ENCODE measurements around the gene ADAT3. TPM values are rescaled to one million over a fixed set of nuclear protein-coding genes. Genes with fewer than 3 reads are reported as not detected.

The ADAT3 gene
- total RNA-seq, 2 donors from 2014 or later, result 3.0 to 3.6 TPM

- intact Hi-C loops (cut with DNase I), result loop anchor here in 1 of 2 donors (10.0 kb wide), 1 partner anchor 146 kb away; no protein-coding TSS in a partner anchor
- peak; percentile 95 for DNase-seq (ENCODE audit: low spot score)
Measured at GRCh38 chr19:1929021-1929742, 24.0 kb downstream of the ADAT3 start.

DNA sequence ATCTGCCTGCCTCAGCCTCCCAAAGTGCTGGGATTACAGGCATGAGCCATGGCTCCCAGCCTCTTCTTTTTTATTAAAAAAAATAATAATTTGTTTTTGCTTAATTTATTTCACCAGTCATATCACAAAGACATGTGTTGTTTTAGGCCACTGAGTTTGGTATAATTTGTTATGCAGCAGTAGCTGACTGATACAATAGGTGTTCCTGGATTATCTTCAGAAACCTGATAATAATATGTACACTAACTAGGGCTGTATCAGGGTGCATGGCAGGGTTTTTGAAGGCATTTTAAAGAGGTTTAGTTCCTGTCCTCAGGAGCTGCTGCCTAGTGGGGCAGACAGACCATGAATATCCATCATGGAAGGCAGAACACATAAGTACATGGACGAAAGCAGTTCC, 26.2 kb downstream of the ADAT3 start:
- intact Hi-C loops (cut with DNase I), result no loop called here

DNA sequence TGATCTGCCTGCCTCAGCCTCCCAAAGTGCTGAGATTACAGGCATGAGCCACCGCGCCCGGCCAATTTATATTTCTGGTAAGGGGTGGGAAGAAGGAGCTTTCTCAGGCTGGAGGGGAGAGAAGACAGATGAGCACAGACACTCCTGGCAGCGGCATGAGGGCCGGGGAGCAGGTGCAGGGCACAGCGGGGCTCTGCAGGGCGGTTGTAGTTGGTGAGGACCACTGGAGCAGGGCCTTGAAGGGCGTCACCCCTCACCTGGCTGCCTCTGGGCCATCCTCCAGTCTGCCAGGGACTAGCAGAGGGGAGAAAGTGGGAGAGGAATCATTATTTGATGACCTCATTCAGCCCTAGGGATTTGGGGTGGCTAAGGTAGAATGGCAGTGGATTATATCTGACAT, 27.2 kb downstream of the ADAT3 start:
- DNase-seq (ENCODE audit: low spot score), result no peak
- intact Hi-C loops (cut with DNase I), result no loop called here

More for the DNA sequence above, 26.2 kb downstream of the ADAT3 start:
- no peak for DNase-seq (ENCODE audit: low spot score)

GRCh38 chr19:1933244-1933643, 28.0 kb downstream of the ADAT3 start:
- no peak for DNase-seq (ENCODE audit: low spot score)
- intact Hi-C loops (cut with DNase I), result no loop called here

GRCh38 chr19:1933942-1934341, 28.7 kb downstream of the ADAT3 start:
- DNase-seq (ENCODE audit: low spot score), result no peak
- intact Hi-C loops (cut with DNase I), result no loop called here

GRCh38 chr19:1935484-1936208, 30.4 kb downstream of the ADAT3 start:
- DNase-seq (ENCODE audit: low spot score), result no peak
- intact Hi-C loops (cut with DNase I), result no loop called here

GRCh38 chr19:1936430-1936829, 31.2 kb downstream of the ADAT3 start:
- no peak for DNase-seq (ENCODE audit: low spot score)
- intact Hi-C loops (cut with DNase I), result no loop called here

DNA sequence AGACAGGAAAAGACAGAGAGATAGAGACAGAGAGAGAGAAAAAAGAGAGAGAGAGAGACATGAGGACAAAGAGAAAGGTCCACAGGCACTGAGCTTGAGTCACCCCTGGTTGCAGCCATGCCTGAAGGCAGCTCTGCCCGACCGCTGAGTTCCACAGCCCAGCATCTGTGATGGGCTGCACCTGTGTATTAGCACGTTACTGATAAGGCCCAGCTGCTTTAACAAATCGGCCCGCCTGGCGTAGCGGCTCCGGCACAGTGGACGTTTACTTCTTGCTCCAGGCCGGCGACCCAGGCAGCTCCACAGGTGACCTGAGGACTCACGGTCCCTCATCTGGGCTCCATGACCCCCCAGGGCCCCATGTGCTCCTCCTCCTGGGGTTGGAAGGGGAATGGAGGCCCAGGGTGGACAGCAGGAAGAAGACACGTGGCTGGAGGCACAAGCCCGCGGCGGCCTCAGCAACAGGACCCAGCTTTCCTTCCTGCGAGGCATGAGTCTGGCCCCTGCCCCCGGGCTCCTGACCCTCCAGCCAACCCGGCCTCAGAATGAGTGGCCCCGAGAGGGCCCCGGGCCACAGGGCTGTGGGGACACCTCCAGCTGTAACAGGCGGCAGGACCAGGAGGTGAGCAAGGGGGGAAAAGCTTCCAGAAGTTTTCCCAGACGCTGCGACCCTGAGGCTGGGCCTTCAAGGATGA, 31.9 kb downstream of the ADAT3 start:
- intact Hi-C loops (cut with DNase I), result no loop called here
- no peak for DNase-seq (ENCODE audit: low spot score)

DNA sequence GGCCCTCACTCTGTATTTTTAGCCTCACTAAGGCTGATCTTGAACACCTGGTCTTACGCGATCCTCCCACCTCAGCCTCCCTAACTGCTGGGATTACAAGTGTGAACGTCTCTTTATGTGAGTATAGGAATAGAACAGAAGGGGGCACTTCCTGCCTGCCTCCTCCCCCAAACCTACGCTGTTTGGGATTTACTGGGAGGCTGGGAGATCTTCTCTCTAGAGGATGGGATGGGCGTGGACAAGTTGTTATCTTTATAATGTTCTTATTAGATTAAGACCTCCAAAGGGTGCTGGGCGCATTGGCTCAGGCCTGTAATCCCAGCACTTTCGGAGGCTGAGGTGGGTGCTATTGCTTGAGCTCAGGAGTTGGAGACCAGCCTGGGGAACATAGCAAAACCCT, 32.9 kb downstream of the ADAT3 start:
- intact Hi-C loops (cut with DNase I), result no loop called here
- DNase-seq (ENCODE audit: low spot score), result no peak

DNA sequence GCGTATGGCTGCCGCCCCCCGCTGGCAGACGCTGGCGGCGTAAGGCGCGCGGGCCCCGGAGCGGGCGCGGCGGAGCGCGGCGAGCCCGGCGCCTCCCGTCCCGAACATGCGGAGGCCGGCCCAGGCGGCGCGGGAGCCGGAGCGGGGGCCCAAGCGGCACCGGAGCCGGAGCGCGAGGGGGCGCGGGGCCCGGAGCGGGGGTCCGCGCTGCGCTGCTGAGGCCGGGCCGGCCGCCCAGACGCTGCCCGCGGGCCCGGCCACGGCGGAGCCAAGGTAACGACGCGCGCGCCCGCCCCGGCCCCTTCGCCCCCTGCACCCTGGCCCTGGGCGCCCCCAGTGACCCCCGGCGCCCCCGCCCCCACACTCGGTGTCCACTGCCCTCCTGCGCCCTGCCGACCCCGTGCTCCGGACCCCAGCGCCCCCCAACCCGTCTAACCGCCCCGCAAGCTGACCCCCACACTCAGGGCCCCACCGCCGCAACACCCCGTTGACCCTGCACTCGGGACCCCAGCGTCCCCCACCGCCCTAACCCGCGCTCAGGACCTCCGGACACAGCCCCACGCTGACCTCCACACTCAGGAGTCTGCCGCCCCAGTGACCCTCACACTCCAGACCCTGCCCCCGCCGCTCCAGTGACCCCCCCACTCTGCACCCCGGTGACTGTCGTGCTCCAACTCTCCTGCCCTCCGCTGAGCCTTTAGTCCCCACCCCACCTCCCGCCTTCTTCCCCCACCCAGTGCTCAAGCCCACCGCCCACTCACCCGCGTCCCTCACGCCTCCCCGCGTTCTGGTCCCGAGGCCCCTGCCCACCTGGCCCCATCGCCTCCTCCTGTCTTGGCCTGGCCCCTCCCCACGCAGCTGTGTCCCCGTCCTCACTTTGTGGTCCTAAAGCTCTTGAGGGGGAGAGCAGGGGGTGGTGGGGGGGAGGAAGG, 36.2 kb downstream of the ADAT3 start, which contains the start of gene CSNK1G2:
TSS of gene CSNK1G2 (plus strand) at position 27 of the 932 bp plus-strand sequence. CDS start 28,601 bp downstream, outside the sequence.
- intact Hi-C loops (cut with DNase I), result no loop called here
- DNase-seq (ENCODE audit: low spot score), result no peak

GRCh38 chr19:1942078-1942933, 37.1 kb downstream of the ADAT3 start:
- peak; percentile 91 for DNase-seq (ENCODE audit: low spot score)
- intact Hi-C loops (cut with DNase I), result no loop called here

- intact Hi-C loops (cut with DNase I), result no loop called here
Measured at GRCh38 chr19:1942934-1943555, 37.8 kb downstream of the ADAT3 start.

GRCh38 chr19:1943661-1944087, 38.5 kb downstream of the ADAT3 start:
- peak; percentile 72 for DNase-seq (ENCODE audit: low spot score)
- intact Hi-C loops (cut with DNase I), result no loop called here

More at GRCh38 chr19:1942934-1943555, 37.8 kb downstream of the ADAT3 start:
- peak; percentile 80 for DNase-seq (ENCODE audit: low spot score)

DNA sequence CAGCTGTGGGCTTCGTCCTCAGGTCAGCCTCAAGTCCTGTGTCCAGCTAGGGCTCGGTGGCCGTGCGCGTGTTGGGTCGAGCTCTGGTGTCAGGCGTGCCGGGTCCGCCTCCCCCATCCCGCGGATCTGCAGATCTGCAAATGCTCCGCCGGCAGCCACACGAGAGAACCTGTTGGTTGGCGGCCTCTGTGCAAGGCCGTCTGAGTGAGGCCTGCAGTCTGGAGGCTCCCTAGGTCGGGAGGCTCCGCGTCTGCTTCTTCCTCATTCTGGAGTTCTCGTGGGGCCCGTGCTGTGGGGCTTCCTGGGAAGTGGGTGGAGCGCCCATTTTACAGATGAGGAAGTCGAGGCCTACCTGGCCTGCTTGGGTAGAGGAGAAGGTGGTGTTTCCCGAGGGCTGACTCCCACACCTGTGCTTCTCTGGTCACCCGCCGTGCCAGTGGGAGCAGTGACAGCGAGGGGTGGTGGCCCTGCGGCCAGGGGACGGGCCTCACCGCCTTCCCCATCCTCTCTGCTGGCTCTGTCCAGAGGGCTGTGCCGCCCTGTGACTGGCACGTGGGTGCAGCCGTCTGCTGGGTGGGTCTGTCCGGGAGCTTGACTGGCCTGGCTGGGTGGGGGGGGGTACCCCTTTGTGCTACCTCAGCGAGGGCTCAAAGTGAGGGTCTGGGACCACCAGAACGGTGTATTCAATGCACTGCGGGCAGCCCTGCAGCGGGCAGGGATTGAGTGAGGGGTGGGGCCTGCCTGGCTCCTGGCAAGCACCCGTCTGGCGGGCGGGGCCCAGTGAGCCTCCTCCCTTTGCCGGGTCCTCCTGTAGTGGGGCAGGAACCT, 39.1 kb downstream of the ADAT3 start:
- peak; percentile 82 for DNase-seq (ENCODE audit: low spot score)
- intact Hi-C loops (cut with DNase I), result no loop called here

- DNase-seq (ENCODE audit: low spot score), result peak; percentile 80
- intact Hi-C loops (cut with DNase I), result no loop called here
Measured at GRCh38 chr19:1944916-1945561, 39.8 kb downstream of the ADAT3 start.

DNA sequence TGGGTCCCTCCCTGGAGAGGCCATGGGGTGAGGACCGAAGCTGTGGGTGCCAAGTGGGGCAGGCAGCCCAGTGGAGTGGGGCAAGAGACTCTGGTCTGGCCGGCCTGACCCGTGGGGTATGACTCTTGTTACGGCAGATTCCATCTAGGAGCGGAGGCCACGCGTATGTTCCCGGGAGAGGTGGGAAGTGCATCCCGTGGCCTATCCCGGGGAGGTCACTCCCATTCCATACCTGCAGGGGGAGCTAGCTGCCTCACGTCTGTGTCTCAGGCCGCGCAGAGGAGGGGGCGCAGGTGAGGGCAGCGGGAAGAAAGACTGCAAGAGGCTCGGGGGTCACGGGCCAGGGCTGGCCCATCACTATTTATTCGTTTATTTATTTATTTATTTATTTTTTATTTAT, 40.7 kb downstream of the ADAT3 start:
- peak; percentile 80 for DNase-seq (ENCODE audit: low spot score)
- intact Hi-C loops (cut with DNase I), result no loop called here

All from posterior vena cava (tissue), 2 donors.